Measurements from ENCODE around the gene PAPPA2.
"Not testable (repeated sequence)": the region's sequence is repeated elsewhere in the genome, so short reads cannot be mapped to it uniquely, and the experiment has no call there.

The PAPPA2 gene

GRCh38 chr1:176462674-176463378, at the start of gene PAPPA2:
Gene PAPPA2 (plus strand): TSS chr1:176463175. CDS start chr1:176556323, 93,148 bp downstream.
- no peak for DNase-seq

- no peak for DNase-seq
Measured at GRCh38 chr1:176416777-176417176, 46.2 kb upstream of the PAPPA2 start.

- not testable (repeated sequence) for DNase-seq
Measured at GRCh38 chr1:176419608-176420007, 43.4 kb upstream of the PAPPA2 start.

GRCh38 chr1:176434234-176434633, 28.7 kb upstream of the PAPPA2 start:
- no peak for DNase-seq

GRCh38 chr1:176436251-176436650, 26.7 kb upstream of the PAPPA2 start:
- DNase-seq: no peak

- no peak for DNase-seq
Measured at GRCh38 chr1:176440176-176440575, 22.8 kb upstream of the PAPPA2 start.

GRCh38 chr1:176444286-176444685, 18.7 kb upstream of the PAPPA2 start:
- no peak for DNase-seq

GRCh38 chr1:176445402-176445801, 17.6 kb upstream of the PAPPA2 start:
- DNase-seq: no peak

- DNase-seq: no peak
Measured at GRCh38 chr1:176448340-176448739, 14.6 kb upstream of the PAPPA2 start.

- DNase-seq: no peak
Measured at GRCh38 chr1:176450526-176450925, 12.4 kb upstream of the PAPPA2 start.

- DNase-seq: not testable (repeated sequence)
Measured at GRCh38 chr1:176451741-176452140, 11.2 kb upstream of the PAPPA2 start.

- no peak for DNase-seq
Measured at GRCh38 chr1:176456795-176457194, 6.2 kb upstream of the PAPPA2 start.

- no peak for DNase-seq
Measured at GRCh38 chr1:176460544-176461336, 2.2 kb upstream of the PAPPA2 start.

GRCh38 chr1:176461576-176461975, 1.4 kb upstream of the PAPPA2 start:
- no peak for DNase-seq

GRCh38 chr1:176466514-176466913, 3.5 kb downstream of the PAPPA2 start:
- no peak for DNase-seq

GRCh38 chr1:176469450-176470010, 6.6 kb downstream of the PAPPA2 start:
- DNase-seq: no peak

- DNase-seq: no peak
Measured at GRCh38 chr1:176471338-176472121, 8.6 kb downstream of the PAPPA2 start.

GRCh38 chr1:176479971-176480370, 17.0 kb downstream of the PAPPA2 start:
- no peak for DNase-seq

GRCh38 chr1:176480750-176481149, 17.8 kb downstream of the PAPPA2 start:
- no peak for DNase-seq

GRCh38 chr1:176485083-176485482, 22.1 kb downstream of the PAPPA2 start:
- no peak for DNase-seq

- no peak for DNase-seq
Measured at GRCh38 chr1:176494436-176494835, 31.5 kb downstream of the PAPPA2 start.

- DNase-seq: no peak
Measured at GRCh38 chr1:176499671-176500070, 36.7 kb downstream of the PAPPA2 start.

- DNase-seq: no peak
Measured at GRCh38 chr1:176501599-176501998, 38.6 kb downstream of the PAPPA2 start.

Measured in activated naive CD4-positive, alpha-beta T cell treated with anti-CD3 and anti-CD28 coated beads, Interleukin-2, amount 50 U/mL, for 16 hours (primary cell).